HG02885 (cell line): Measurements from ENCODE around the gene ZNF594.
"Not testable (repeated sequence)": the region's sequence is repeated elsewhere in the genome, so short reads cannot be mapped to it uniquely, and the experiment has no call there.

ENCODE experiments used
- ATAC-seq: cut with Tn5 transposase; IDR thresholded peaks from one replicate; pipeline ENCODE4 v1.9.1; 2021; ENCODE audit warnings: mild to moderate bottlenecking; ENCODE audit not compliant: unreplicated experiment, poor library complexity

Gene ZNF594

DNA sequence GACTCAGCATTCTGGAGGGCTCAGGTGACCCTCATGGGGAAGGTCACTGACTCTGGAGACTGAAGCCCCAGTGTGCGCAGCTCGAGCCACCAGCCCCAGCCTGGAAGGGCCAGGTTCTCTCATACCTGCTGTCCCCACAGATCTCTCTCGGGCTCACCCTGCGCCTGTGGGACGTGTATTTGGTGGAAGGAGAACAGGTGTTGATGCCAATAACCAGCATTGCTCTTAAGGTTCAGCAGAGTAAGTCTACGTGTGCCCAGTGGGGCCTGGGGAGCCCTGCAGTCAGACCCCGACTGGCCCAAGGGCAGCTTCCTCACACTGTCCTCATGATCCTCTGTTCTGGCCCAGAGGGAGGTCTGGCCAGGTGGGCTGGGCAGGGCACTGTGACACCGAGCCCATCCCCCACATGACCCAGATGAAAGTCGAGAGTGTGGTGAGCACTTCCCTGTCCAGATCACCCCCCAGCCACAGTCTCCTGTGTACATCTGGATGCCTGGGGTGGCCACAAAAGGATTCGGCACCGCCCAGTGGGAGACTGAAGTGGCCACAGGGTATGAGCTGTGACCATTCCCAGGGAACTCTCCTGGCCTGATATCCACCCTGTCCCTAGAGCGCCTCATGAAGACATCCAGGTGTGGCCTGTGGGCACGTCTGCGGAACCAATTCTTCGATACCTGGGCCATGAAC is 54.0 kb downstream of the ZNF594 start:
- ATAC-seq = not testable (repeated sequence)

DNA sequence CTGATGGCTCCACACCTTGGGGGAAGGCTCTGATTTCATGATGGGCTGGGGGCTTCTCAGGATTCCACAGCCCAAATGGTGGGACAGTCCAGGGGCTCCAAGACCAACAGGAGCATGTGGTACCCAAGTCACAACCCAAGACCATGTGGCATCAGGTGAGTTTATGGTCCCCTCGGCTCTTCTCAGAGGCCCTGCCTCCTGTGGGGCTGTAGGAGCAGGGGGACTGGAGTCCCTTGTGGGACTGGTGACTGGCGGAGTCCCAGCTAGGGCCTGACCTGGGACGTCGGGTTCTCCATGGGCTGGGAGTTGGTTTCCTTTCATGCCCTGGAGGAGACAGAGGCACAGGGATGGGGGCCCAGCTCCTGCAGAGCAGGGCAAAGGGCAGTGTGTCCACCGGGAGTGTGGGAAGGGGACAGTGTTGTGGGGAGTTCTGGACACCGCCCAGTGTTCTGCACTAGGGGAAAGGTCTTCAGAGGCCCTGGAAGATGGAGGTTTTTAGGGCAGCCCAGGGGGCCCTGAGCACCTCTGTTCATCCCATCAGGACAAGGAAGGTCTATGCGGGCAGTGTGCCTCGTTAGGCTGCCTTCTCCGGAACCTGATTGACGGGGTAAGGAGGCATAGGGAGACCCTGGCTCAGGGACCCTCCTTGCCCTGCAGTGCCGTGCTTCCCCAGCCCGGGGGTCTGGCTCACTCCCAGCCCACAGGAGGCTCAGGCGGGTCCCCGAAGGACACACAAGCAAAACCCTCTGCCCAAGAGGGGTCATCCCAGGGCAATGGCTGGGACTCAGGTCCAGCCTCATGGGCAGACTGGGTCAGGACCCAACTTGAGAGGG is 54.9 kb downstream of the ZNF594 start:
- ATAC-seq = not testable (repeated sequence)

DNA sequence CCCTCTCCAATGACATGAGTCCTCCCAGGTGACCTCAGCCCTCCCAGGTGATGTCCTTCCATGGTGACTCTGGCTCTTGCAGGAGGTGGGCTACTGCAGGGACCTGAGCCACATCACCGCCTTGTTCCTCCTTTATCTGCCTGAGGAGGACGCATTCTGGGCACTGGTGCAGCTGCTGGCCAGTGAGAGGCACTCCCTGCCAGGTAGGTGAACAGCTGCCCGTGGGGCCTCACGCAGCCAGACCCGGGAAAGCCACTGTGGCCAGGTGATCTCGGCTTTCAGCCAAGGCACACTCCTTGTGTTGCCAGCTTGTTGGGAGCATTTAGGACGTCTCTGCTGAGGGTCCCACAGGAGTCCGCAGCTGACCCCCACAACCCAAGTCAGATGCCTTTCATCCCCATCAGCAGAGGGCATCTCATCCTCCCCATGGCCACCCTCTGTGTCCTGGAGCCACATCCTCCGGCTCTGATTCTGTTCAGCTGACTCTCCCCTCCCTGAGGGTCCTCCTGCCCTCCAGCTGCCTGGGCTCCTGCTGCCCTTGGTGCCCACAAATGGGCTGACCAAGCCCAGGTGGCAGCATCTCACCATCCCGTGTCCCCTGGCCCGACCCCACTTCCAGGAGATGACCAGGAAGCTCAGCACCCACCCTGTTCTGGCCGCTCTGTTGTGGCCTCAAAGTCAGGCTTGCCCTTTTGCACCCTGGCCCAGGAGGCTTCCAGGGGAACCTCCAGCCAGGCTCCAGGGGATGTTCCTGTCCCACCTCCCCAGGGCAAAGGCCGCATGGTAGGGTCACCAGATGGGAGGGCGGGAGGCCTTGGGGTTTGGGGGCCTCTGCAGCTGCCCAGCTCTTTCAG is 55.7 kb downstream of the ZNF594 start:
- no peak for ATAC-seq

DNA sequence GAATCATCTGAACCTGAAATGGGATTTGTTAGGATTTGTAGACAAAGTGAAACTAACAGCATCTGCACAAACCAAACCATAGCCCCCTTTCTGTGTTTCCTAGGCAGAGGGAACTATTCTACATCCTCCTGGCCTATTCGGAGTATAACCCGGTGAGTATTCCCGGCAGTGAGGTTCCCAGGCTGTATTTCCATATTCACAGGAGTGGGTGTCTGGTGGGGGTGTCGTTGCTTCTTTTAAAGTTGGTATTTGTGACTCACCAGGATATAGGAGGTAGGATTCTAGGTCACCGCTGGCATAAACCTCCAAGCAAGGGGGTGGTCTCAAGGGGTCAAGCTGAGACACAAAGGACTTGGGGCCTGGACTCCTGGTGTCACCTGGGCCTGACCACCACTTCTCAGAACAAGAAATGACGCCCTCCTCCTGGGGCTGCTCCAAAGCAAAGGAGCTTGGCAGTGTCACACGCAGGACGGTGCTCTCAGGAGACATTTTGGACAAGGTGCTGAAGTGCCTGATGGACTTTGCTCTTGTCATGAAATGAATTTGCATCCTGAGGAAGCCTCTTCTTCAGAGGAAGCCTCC is 56.4 kb downstream of the ZNF594 start:
- ATAC-seq = not testable (repeated sequence)

DNA sequence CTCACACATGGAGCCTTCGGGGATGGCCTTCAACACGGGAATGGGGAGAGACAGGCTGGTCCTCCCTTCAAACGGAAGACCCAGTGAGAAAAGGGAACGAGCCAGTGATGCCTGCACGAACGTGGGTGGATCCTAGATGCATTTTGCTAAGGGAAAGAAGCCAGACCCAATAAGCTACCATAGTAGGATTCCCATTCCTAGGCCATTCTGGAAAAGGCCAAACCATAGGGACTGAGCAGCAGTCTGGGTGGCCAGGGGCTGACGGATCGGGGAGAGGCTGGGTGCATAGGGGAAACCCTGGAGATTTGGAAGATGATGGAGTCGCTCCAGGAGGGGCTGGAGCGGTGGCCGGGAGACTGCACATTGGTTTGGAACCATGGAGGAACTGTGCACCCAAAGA is 57.1 kb downstream of the ZNF594 start:
- ATAC-seq = not testable (repeated sequence)

DNA sequence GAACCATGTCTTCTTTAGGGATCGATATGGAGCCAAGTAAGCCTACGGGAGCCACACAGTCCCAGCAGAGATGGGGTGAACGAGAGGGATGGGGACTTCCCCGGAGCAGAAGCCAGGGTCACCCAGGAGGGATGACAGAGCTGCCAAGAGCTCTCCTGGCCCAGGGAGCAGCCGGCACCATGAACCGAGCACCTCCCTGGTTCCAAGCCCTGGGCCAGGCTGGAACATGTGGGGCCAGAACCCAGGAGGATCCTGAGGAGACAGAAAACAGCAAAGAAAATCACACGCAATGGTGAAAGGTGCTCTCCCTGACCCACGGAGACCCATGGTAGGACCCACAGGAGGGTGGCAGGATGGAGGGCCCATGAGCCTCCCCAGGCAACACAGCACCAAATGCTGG is 57.7 kb downstream of the ZNF594 start:
- not testable (repeated sequence) for ATAC-seq

DNA sequence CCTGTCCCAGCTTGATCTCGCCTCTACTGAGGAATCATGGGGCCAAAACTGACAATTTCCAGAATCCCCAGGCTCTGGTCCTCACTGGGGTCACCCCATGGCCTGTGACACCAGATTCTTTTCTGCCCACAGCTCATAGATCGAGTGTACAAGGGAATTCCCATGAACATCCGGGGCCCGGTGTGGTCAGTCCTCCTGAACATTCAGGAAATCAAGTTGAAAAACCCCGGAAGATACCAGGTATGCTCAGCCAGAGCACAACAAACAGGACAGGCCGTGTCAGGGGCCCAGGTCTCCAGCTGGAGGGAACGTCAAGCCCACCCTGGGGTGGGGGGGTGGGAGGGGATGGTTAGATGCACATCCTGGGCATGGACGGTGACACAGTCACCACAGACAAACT is 58.4 kb downstream of the ZNF594 start:
- ATAC-seq = no peak

DNA sequence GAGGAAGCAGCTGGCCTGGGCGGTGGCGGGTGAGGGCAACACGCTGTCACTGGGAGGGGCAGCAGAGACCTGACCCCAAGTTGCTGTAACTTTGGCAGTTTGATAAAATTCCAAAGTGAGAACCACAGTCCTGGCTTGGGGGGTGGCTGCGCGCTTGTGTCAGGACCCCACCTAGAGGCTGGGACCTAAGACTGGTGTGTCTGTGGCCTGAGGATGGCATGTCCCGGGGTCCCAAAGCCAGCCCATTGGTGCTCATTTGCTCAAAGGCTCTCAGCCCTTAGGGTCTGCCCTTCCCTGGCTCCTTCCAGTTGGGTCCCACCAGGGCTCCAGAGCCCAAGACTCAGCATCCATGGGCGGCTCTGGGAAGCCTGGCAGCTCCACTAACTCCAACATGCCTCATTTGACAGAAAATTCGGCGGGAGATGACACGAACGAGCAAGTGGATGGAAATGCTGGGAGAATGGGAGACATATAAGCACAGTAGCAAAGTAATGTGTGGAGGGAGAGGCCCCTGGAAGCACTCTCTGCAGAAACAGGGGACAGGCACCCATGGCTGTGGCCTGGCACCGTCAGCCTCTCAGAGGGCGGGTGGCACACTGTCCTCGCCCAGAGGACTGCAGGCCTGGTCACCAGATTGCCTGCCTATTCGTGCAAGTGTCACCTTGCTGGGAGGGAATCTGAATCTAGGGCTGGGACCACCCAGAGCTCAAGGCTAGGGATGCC is 59.0 kb downstream of the ZNF594 start:
- ATAC-seq = not testable (repeated sequence)

DNA sequence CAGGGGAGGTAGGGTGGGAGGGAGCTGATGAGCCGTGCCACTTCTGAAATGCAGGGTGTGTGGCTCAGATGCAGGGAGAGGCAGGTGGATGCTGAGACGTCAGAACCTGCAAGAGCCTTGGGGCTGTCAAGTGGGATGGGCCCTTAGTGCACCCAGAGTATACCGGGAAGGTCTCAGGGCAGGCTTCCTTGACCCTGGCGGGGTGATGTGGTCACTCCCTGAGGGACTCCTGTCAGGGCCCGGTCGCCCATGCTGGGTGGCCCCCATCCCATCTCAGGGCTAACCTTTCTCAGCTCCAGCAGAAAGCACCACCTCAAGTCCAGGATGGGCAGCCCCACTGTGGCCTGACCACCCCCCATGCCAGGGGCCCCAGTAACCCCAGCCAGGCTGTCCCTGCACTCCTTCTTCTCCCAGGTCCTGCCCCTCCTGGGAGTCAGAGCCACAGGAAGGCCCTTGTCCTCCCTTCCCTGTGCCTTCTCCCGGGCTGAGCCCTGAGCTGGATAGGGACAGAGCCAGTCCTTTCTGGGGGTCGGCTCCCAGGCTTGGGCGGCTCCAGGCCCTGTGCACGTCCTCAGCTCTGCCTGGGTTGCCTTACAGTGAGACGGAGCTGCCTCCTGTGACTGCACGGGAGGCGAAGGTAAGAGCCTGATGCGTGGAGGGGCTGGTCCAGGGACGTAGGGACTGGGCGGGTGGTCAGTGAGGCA is 59.7 kb downstream of the ZNF594 start:
- not testable (repeated sequence) for ATAC-seq

DNA sequence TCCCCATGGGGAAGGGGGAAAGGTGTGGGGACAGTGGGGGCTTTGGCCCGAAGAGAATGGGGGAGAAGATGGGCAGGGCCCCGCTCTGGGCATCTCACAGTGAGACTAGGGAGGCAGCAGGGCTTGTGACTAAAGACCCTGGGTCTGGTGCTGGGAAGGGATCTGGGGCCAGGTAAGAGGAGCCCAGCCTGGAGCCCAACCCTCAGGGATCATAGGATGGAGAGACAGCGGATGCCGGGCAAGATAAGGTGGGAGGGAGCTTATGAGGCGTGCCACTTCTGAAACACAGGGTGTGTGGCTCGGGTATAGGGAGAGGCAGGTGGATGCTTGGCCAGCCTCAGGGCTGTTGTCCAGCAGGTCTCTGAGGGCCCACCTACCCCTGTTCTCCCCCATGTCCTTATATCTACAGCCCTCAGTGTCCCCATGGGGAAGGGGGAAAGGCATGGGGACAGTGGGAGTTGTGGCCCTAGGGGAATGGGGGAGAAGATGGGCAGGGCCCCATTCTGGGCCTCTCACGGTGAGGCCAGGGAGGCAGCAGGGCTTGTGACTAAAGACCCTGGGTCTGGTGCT is 60.4 kb downstream of the ZNF594 start:
- ATAC-seq = no peak

DNA sequence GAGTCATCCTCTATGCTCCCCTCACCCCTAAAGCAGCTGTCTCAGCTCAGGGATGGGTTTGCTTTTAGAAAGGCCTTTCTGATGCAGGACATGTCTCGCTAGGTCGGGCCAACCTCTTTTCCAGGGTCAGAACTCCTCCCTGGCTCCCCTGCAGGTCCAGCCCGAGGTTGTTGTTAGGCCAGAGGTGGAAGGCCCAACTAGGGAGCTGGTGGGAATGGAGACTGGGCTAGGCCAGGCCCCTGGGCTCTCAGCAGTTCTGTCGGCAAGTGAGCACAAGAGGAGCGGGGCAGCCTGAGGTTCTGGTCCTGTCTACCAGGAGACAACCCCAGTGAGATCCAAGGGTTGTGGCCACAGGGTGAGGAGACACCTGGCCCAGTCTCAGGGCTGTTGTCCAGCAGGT is 61.0 kb downstream of the ZNF594 start:
- not testable (repeated sequence) for ATAC-seq

DNA sequence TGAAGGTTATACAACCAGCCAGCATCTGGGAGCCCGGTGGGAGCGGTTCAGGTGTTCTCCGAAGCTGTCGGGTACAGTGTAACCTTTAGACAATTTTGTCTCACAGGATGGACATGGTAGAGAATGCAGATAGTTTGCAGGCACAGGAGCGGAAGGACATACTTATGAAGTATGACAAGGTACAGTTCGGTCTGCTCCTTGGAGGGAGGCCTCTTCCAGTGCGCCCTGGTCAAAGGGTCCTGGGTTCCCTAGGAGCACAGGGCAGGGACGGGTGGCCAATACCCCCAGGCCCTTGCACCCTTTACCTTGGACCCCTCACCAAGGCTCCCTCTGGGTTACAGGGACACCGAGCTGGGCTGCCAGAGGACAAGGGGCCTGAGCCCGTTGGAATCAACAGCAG is 61.4 kb downstream of the ZNF594 start:
- ATAC-seq = not testable (repeated sequence)

DNA sequence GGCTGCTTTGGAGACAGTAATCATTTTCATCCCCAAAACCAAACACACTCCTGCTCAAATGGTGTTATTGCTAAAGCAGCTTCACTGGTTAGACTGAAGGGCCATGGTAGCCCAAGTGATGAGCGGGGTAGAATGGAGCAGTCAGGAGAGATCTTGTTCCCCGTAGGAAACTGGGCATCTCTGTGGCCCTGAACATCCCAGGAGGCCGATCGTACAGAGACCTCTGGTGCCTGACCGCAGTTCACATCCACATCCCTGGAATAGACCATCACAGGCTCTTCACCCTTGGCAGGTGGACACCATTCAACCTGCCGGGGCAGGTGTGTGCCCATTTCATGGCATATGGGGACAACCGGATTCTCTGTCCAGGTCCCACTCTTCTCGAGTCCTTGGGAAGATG is 61.9 kb downstream of the ZNF594 start:
- ATAC-seq = not testable (repeated sequence)
